Common myeloid progenitor, CD34-positive (primary cell): ENCODE data around the gene TNKS2.

Experiments
- CTCF ChIA-PET: fragments of 350-600 bp; sonication (Branson Sonifier 250); formaldehyde crosslinking; loops from one replicate; lab custom pipeline; 2021; ENCODE audit warnings: antibody characterized with exemption; lab: Charles Lee
- POLR2A ChIA-PET: fragments of 350-600 bp; sonication (Branson Sonifier 250); formaldehyde crosslinking; loops from one replicate; lab custom pipeline; 2021; ENCODE audit warnings: antibody characterized with exemption; lab: Charles Lee
- DNase-seq, 3 donors: peaks; one replicate each; pipeline versions ENCODE4 v3.0.0 to v3.0.0-alpha.2; 2013
- H3K27ac ChIP-seq, 2 experiments: 1 replicate in 1 of 2; 2 replicates in 1 of 2; pipeline ENCODE4 v1.7.0; 2013; ENCODE audit warnings: inconsistent platforms in 2 of 2, low read length in 2 of 2, mild to moderate bottlenecking in 2 of 2, low read depth in 1 of 2, moderate library complexity in 1 of 2; ENCODE audit not compliant: severe bottlenecking in 2 of 2, insufficient read depth in 1 of 2, poor library complexity in 1 of 2
- H3K27me3 ChIP-seq, 5 experiments: replicated peaks in 2 of 5; 1 replicate in 3 of 5; 2 replicates in 2 of 5; pipeline versions ENCODE4 v1.6.1 to v1.7.0; 2013; ENCODE audit warnings: low read length in 4 of 5, mild to moderate bottlenecking in 2 of 5, moderate library complexity in 2 of 5, inconsistent platforms in 1 of 5; ENCODE audit not compliant: insufficient read depth in 5 of 5, control insufficient read depth in 4 of 5
- H3K36me3 ChIP-seq, 4 experiments: 1 replicate in 2 of 4; 2 replicates in 2 of 4; pipeline versions ENCODE4 v1.6.1 to v1.7.0; 2013; ENCODE audit warnings: low read length in 3 of 4, control low read depth in 1 of 4, mild to moderate bottlenecking in 1 of 4; ENCODE audit not compliant: control insufficient read depth in 4 of 4, insufficient read depth in 4 of 4
- H3K4me1 ChIP-seq, 4 experiments: 1 replicate in 3 of 4; 2 replicates in 1 of 4; pipeline versions ENCODE4 v1.6.1 to v1.7.1; 2013; ENCODE audit warnings: low read length in 3 of 4, mild to moderate bottlenecking in 3 of 4, control low read depth in 1 of 4, inconsistent platforms in 1 of 4, moderate library complexity in 1 of 4; ENCODE audit not compliant: control insufficient read depth in 4 of 4, insufficient read depth in 4 of 4; ENCODE audit errors: control extremely low read depth in 1 of 4
- H3K4me3 ChIP-seq, 7 experiments: 1 replicate in 4 of 7; 2 replicates in 3 of 7; pipeline versions ENCODE4 v1.5.1 to v1.7.0; 2013; ENCODE audit warnings: mild to moderate bottlenecking in 7 of 7, low read length in 6 of 7, moderate library complexity in 6 of 7, inconsistent platforms in 2 of 7, low read depth in 2 of 7, control low read depth in 1 of 7; ENCODE audit not compliant: insufficient read depth in 4 of 7, control insufficient read depth in 1 of 7; ENCODE audit errors: extremely low read depth in 1 of 7
- H3K9me3 ChIP-seq, 5 experiments: 1 replicate in 4 of 5; 2 replicates in 1 of 5; pipeline versions ENCODE4 v1.6.1 to v1.7.1; 2013; ENCODE audit warnings: low read length in 4 of 5, mild to moderate bottlenecking in 2 of 5, inconsistent platforms in 1 of 5, low read depth in 1 of 5, moderate library complexity in 1 of 5; ENCODE audit not compliant: control insufficient read depth in 4 of 5, insufficient read depth in 2 of 5; ENCODE audit errors: control extremely low read depth in 1 of 5
- WGBS: methylation state at CpG from one replicate; pipeline ENCODE4 v1.1.5; 2013; ENCODE audit not compliant: insufficient coverage; 5-methylcytosine and 5-hydroxymethylcytosine counted together

Gene TNKS2

DNA sequence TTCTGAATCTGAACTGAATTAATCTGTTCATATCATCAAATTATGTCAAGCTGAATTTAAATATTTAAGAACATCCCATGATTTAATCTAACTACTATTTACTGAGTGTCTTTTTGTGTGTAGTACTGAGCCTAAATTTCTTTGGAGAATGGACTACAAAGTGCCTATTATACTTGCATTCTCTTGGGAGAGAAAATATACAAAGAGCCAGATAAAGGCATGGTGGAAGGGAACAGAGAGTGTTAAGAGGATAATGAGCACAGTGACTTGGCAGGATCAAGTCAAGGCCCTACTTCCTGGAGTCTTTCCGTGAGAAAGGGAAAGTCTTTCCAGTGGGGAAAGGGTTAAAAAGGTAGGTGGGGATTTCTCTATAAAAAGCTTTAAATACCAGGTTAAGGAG is 15.0 kb downstream of the TNKS2 start:
- 100% methylated on average over 1 of the region's 1 CpG for WGBS
- Histone ChIP-seq H3K9me3 (no peaks in the 10 kb centered on the region), H3K27me3 (no peaks in the 10 kb centered on the region), H3K27ac (no peak overlapping the region), H3K4me3 (no peak overlapping the region), H3K36me3 (peaks cover 20 to 48% (median 37%) of the 10 kb centered on the region in 4 experiments), H3K4me1 (no peaks in the 10 kb centered on the region)
- POLR2A ChIA-PET = no interaction called here
- CTCF ChIA-PET = interaction anchor here (0.8 to 2.0 kb wide), 5 partner anchors 12 to 95 kb away, joined by 3 to 6 read pairs (median 3); partner anchors contain the start of gene TNKS2
- no peak for DNase-seq

DNA sequence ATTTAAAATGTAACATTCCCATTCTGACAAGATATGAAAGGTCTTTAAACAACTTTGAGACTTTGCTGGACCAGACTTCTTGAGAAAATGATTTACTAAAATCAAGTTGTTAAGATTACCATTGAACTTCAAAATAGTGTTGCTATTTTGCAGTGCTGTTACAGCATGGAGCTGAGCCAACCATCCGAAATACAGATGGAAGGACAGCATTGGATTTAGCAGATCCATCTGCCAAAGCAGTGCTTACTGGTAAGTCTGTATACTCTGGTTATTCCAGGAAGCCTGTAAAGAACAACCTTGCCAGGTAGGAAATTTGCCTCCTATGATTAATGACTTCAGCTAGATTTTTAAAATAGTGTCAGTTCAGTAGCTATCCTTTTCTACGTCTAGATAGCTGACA is 18.8 kb downstream of the TNKS2 start:
- ChIA-PET POLR2A (interaction anchor here (1.3 kb wide), 1 partner anchor 19 kb away, joined by 3 read pairs; the partner anchor contains the start of gene TNKS2), CTCF (interaction anchor here (0.9 to 2.2 kb wide), 2 partner anchors 40 to 58 kb away, joined by 4 to 9 read pairs; no protein-coding TSS in a partner anchor)
- DNase-seq = no peak
- H3K36me3 ChIP-seq = peaks cover 39 to 77% (median 62%) of the 10 kb centered on the region in 4 experiments
- no peaks in the 10 kb centered on the region for H3K4me1 ChIP-seq
- H3K27me3 ChIP-seq = no peaks in the 10 kb centered on the region
- no peak overlapping the region for H3K4me3 ChIP-seq
- H3K9me3 ChIP-seq = no peaks in the 10 kb centered on the region
- H3K27ac ChIP-seq = no peak overlapping the region
- 100% methylated on average over 1 of the region's 2 CpGs for WGBS

DNA sequence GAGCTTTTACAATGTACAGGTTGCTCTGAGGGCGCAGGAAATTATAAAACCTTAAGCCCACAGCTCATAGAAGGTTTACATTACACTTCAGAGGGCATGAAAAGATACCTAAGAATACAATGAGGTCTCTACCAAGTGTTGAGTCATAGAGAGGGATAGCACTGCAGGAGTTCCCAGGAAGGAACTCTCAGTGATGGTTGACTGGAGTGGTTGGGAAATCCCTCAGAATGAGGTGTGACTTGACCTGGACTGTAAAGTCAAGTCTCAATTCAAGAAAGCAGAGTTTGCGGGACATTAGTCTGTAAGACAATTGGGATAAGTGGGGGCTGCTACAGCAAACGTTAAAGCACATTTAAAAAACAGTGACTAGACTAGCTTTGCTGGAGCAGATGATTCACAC is 21.9 kb downstream of the TNKS2 start:
- no peaks in the 10 kb centered on the region for H3K4me1 ChIP-seq
- POLR2A ChIA-PET = no interaction called here
- WGBS = 94% methylated on average over 2 of the region's 3 CpGs
- H3K4me3 ChIP-seq = no peak overlapping the region
- H3K9me3 ChIP-seq = no peaks in the 10 kb centered on the region
- H3K27me3 ChIP-seq = no peaks in the 10 kb centered on the region
- CTCF ChIA-PET = no interaction called here
- no peak overlapping the region for H3K27ac ChIP-seq
- H3K36me3 ChIP-seq = peaks cover 35 to 78% (median 59%) of the 10 kb centered on the region in 4 experiments
- DNase-seq = no peak

DNA sequence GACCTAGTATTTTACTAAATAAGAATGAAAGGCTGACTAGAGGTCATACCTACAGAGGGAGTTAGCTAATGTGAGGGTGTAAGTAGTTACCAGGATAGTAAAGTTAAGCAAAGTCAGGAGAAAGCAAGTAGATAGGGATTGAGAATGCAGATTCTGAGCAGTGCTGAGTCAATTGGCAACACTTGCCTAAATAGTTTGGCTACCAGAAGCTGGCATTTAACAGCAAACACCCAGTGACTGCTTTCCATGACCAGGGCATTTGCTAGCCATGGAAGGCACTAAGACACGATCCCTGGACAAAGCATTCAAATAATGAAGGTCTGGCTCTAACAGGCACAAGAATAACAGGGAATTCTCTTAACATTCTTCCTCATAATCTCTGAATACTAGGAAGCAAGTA is 25.9 kb downstream of the TNKS2 start:
- H3K4me1 ChIP-seq = no peaks in the 10 kb centered on the region
- CTCF ChIA-PET = interaction anchor here (1.3 to 1.8 kb wide), 2 partner anchors 10 to 25 kb away, joined by 4 to 6 read pairs; no protein-coding TSS in a partner anchor
- DNase-seq = no peak
- H3K27ac ChIP-seq = no peak overlapping the region
- H3K4me3 ChIP-seq = no peak overlapping the region
- no peaks in the 10 kb centered on the region for H3K9me3 ChIP-seq
- H3K36me3 ChIP-seq = peaks cover 31 to 81% (median 54%) of the 10 kb centered on the region in 4 experiments
- POLR2A ChIA-PET = no interaction called here
- WGBS = no CpG with 5 or more reads among the region's 1 CpG
- H3K27me3 ChIP-seq = no peaks in the 10 kb centered on the region

DNA sequence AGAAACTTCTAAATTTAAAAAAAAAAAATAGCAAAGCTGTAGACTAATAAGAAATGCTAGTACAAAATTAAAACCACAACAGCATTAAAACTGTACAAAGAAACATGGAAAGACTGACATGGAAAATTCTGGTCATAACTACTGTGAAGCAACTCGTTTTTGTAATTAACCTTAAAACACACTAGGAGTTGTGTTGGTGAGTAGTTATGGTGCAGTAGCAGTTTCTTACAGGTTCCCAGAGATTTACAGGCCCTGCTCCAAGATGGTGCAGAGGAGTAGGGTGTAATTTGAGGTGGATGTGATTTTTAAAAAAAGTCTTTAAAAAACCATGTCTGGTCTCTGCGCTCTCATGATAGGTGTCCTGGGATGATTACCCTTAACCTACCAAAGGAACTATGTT is 31.0 kb downstream of the TNKS2 start:
- Histone ChIP-seq H3K27me3 (no peaks in the 10 kb centered on the region), H3K9me3 (no peaks in the 10 kb centered on the region), H3K27ac (no peak overlapping the region), H3K4me3 (no peak overlapping the region), H3K4me1 (no peaks in the 10 kb centered on the region), H3K36me3 (peaks cover 19 to 84% (median 58%) of the 10 kb centered on the region in 4 experiments)
- CTCF ChIA-PET = interaction anchor here (0.6 to 1.4 kb wide), 2 partner anchors 15 to 86 kb away, joined by 3 read pairs; no protein-coding TSS in a partner anchor
- POLR2A ChIA-PET = no interaction called here
- no CpG with 5 or more reads among the region's 2 CpGs for WGBS
- no peak for DNase-seq

DNA sequence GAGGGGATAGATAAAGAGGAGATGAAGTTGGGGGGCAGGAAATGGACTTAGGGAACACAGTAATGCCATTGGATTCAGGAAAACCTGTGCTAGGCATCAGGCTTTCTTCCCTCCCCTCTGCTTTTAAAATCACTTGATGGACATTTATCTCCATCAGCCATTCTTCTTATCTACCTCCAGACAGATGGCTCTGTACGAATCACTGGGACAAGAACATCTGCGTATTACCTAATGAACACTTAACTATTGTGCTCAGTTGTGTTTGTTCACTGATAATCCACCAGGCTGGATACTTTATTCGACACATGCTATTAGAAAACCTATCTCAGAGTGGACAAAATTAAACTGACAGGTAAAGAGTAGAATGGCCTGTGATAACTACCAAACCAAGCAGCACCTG is 40.0 kb downstream of the TNKS2 start:
- H3K4me1 ChIP-seq = no peaks in the 10 kb centered on the region
- H3K4me3 ChIP-seq = no peak overlapping the region
- no peaks in the 10 kb centered on the region for H3K27me3 ChIP-seq
- WGBS = 95% methylated on average over 3 of the region's 3 CpGs
- peak in 2 of 3 donors; percentile 4 to 26 for DNase-seq
- no peak overlapping the region for H3K27ac ChIP-seq
- H3K9me3 ChIP-seq = no peaks in the 10 kb centered on the region
- ChIA-PET POLR2A (interaction anchor here (0.7 kb wide), 1 partner anchor 522 kb away, joined by 4 read pairs; no protein-coding TSS in a partner anchor), CTCF (no interaction called here)
- H3K36me3 ChIP-seq = peaks cover 16 to 88% (median 51%) of the 10 kb centered on the region in 4 experiments

DNA sequence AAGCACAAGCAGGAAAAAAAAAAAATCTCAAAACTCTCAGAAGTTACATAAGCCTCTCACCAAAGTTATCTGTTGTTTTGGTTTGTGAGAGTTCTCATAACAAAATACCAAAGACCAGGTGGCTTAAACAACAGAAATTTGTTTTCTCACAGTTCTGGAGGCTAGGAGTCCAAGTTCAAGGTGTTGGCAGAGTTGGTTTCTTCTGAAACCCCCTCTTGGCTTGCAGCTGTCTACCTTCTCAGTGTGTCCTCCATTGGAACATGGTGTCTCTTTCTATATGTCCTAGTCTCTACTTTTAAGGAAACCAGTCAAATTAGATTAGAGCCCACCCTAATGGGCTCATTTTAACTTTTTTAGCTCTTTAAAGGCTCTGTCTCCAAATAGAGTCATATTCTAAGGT is 44.9 kb downstream of the TNKS2 start:
- no peak overlapping the region for H3K27ac ChIP-seq
- H3K36me3 ChIP-seq = peaks cover 16 to 86% (median 51%) of the 10 kb centered on the region in 4 experiments
- H3K27me3 ChIP-seq = no peaks in the 10 kb centered on the region
- ChIA-PET POLR2A (no interaction called here), CTCF (interaction anchor here (0.9 kb wide), 1 partner anchor 10 kb away, joined by 3 read pairs; no protein-coding TSS in a partner anchor)
- H3K4me1 ChIP-seq = no peaks in the 10 kb centered on the region
- no peak for DNase-seq
- no peak overlapping the region for H3K4me3 ChIP-seq
- H3K9me3 ChIP-seq = no peaks in the 10 kb centered on the region
